ENCODE results near the gene SMAD3.

SMAD3 gene

GRCh38 chr15:67125589-67126502 is 60.4 kb downstream of the SMAD3 start:
- DNase-seq (ENCODE audit: low spot score), result no peak
- TF ChIP-seq CTCF (IDR thresholded peaks at IDR 0.05; ENCODE audit: extremely low read depth, insufficient read depth, missing control alignments), result no peak
- in situ Hi-C loops (cut with MboI; ENCODE audit: low pct_unique_long_range_greater_than_20kb, low sequenced_read_pairs, unreplicated experiment), result no loop called here

- no peak for DNase-seq (ENCODE audit: low spot score)
- TF ChIP-seq CTCF (IDR thresholded peaks at IDR 0.05; ENCODE audit: extremely low read depth, insufficient read depth, missing control alignments), result no peak
- in situ Hi-C loops (cut with MboI; ENCODE audit: low pct_unique_long_range_greater_than_20kb, low sequenced_read_pairs, unreplicated experiment), result no loop called here
These were observed 61.3 kb downstream of the SMAD3 start for GRCh38 chr15:67126551-67127330.

GRCh38 chr15:67127331-67127664 is 61.9 kb downstream of the SMAD3 start:
- DNase-seq (ENCODE audit: low spot score), result no peak
- in situ Hi-C loops (cut with MboI; ENCODE audit: low pct_unique_long_range_greater_than_20kb, low sequenced_read_pairs, unreplicated experiment), result no loop called here
- no peak for TF ChIP-seq CTCF (IDR thresholded peaks at IDR 0.05; ENCODE audit: extremely low read depth, insufficient read depth, missing control alignments)

GRCh38 chr15:67127965-67128364 is 62.6 kb downstream of the SMAD3 start:
- DNase-seq (ENCODE audit: low spot score), result no peak
- TF ChIP-seq CTCF (IDR thresholded peaks at IDR 0.05; ENCODE audit: extremely low read depth, insufficient read depth, missing control alignments), result no peak

GRCh38 chr15:67130166-67130565 is 64.8 kb downstream of the SMAD3 start:
- in situ Hi-C loops (cut with MboI; ENCODE audit: low pct_unique_long_range_greater_than_20kb, low sequenced_read_pairs, unreplicated experiment), result no loop called here
- TF ChIP-seq CTCF (IDR thresholded peaks at IDR 0.05; ENCODE audit: extremely low read depth, insufficient read depth, missing control alignments), result no peak
- no peak for DNase-seq (ENCODE audit: low spot score)

More at GRCh38 chr15:67127965-67128364, 62.6 kb downstream of the SMAD3 start:
- in situ Hi-C loops (cut with MboI; ENCODE audit: low pct_unique_long_range_greater_than_20kb, low sequenced_read_pairs, unreplicated experiment), result no loop called here

GRCh38 chr15:67130673-67131601 is 65.5 kb downstream of the SMAD3 start:
- no peak for DNase-seq (ENCODE audit: low spot score)
- in situ Hi-C loops (cut with MboI; ENCODE audit: low pct_unique_long_range_greater_than_20kb, low sequenced_read_pairs, unreplicated experiment), result no loop called here
- TF ChIP-seq CTCF (IDR thresholded peaks at IDR 0.05; ENCODE audit: extremely low read depth, insufficient read depth, missing control alignments), result no peak
